ENCODE results near the gene SAMD7.
A peak's percentile ranks its signal among the peaks of the same experiment; 100 is the strongest.

The SAMD7 gene

DNA sequence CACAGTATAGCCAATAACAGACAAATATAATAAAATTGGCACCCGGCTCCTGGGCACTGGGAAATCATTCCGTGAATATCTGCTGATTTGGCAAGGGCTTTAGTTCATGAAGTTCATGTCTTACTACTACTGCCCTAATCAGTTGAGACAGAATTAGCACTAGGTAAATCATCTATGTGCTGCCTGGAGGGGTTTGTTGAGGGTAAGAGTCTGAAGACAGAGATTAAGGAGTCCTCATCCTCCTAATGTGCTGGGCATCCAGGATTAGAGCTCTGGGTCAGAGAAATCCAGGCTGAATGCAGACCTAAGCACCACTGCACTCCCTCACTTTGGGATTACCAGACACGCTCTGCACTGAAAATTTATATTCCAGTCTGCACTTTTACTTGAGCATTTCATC lies 2.0 kb downstream of the SAMD7 start:
- DNase-seq, result no peak

DNA sequence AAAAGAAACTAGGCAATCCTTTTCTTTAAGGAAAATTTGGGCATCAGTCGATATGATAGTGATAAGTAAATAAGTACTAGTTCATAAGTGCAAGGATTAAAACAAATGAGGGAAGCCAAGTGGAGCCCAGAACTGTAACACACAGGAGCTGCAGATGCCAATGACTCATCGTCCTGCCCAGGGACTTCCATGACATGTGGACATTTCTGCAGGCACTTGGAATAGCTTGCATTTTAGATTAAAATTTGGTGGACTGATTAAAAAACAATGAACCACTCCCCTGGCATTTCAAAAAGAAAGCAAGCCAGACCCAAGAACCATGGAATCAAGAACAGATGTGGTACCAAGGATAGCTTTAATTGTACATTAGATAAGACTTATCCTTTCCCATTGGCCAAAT lies 2.9 kb downstream of the SAMD7 start:
- no peak for DNase-seq

DNA sequence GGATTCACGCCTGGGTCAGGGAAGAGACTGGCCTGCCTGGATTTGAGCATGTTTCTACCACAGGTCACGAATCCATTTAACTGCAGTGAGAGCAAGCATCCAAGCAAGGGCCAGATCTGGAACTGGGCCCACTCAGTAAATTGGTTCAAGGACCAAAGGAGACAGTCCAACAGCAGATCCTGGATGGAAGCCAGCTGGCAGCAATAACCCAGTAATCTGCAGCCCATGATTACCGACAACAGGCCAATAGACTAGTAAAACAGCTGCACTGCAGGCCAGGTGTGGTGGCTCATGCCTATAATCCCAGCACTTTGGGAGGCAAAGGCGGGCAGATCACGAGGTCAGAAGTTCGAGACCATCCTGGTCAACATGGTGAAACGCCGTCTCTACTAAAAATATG lies 11.8 kb downstream of the SAMD7 start:
- peak; percentile 78 for DNase-seq

DNA sequence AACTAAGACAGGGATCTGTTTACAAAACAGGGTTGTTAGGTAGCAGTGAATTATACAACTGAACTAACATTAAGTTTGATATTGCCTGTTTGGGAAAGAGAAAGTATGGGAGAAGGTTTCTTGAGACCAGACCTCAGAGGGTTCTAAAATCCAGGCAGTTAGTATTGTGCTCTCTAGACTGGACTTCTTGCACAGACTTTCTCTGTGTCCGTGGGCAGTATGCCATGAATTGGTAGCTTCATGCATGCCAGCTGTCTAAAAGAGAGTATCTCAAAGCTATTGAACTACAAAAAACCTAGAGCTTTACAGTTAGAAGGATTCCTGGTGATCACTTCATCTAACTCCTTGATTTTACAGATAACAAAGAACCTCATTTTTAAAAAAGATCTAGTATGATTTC lies 12.5 kb downstream of the SAMD7 start:
- DNase-seq, result no peak

DNA sequence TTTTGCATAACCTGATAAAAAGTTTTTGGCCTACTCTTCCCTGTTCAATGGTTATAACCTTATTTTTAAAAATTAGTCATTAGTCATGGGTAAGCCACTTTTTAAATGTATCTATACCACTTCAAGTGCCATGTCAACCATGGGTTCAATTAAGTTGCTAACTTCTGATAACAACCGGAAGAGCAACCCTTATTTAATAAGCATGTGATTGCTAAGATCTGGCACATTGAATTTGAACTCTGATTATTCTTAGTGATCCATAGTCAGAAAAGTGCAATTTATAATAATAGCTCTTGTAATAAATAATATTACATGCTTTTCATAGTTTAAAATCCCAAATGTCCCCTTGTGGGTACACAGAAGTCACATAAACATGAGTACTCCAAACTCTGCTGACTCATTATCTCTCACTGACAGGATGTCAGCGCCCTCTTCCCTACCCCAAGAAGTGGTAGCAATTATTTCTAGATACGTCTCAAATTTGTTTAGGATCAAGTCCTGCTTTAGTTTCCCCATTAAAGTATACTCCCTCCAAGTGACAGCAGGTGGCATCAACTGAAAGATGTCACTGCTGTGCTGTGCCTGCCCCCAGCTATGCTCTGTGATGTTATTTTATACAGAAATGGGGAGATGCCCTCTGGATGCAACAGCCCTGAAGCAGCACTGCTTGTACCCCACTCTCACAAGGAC lies 18.6 kb downstream of the SAMD7 start:
- peak; percentile 82 for DNase-seq

DNA sequence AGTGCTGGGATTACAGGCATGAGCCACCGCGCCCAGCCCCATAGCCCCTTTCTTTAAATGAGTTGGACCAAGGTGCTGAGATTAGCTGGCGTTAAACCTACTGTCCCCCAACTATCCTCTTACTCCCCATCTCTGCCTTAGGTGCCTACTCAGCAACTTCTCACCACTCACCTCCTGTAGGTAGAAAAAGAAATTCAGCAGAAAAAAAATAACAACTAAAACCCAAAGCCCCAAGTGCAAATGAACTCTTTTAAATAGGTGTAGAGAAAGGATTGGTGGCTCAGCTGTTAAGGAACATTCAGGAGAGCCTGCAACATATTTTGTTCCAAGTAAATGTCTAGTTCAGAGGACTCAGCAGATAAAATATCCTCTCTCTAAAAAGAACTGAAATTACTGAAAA lies 19.5 kb downstream of the SAMD7 start:
- DNase-seq, result peak; percentile 43

DNA sequence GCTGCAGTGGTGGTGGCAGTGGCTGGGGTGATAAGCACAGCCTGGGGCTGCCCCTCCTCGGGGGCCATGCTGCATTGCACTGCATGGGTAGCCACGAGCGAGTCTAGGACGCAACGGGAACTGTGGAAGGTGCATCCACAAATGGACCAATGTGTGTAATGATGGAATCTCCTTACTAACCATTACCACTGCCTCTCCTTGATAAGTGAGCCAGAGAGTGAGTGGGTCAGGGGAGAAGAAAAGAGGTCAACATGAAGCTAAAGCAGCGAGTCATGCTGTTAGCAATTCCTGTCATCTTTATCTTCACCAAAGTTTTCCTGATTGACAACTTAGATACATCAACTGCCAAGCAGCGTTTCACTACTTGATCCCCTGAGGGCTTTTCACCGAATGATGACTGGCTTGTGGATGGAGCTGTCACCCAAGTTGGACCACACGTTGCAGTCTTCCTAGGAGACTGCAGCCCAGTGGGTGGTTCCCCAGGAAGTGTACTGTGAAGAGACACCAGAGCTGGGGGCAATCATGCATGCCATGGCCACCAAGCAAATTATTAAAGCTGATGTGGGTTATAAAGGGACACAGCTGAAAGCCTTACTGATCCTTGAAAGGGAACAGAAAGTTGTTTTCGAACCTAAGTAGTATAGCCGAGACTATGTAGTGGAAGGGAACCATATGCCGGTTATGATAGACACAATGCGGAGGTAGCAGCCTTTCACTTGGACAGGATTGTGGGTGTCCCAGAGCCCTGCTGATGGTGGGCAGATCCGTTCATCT lies 20.6 kb downstream of the SAMD7 start:
- no peak for DNase-seq

DNA sequence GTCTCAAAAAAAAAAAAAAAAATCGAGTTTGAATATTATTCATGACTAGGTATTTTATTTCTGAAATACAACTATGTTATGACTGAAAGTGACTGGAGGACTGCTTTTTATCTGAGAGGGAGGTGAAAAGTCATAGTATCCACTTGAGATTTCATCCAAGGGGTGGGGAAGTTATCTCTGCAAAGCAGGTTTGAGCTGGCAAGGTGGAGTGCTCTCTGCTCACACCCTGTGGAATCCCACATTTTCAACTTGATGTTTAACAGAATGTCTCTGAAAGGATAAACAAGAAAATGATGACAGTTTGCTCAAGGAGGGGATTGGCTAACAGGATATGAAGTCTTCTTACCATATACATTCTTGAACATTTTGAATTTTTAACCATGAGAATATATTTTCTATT lies 27.9 kb downstream of the SAMD7 start:
- DNase-seq, result peak; percentile 28

DNA sequence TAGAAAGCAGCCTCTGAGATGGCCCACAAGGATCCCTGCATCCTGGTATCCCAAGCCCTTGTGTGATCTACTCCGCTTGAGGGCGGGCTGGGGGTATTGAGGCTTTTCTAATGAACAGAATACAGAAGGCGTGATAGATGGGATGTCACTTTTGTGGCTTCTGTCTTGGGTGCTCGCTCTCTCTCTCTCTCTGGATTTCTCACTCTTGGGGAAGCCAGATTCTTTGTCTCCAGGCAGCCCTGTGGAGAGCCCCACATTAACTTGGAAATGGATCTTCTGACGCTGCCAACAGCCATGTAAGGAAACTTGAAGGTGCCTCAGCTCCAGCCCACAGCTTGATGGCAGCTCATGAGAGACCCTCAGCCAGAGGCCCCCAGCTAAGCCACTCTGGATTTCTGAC lies 28.4 kb downstream of the SAMD7 start:
- DNase-seq, result peak; percentile 59

DNA sequence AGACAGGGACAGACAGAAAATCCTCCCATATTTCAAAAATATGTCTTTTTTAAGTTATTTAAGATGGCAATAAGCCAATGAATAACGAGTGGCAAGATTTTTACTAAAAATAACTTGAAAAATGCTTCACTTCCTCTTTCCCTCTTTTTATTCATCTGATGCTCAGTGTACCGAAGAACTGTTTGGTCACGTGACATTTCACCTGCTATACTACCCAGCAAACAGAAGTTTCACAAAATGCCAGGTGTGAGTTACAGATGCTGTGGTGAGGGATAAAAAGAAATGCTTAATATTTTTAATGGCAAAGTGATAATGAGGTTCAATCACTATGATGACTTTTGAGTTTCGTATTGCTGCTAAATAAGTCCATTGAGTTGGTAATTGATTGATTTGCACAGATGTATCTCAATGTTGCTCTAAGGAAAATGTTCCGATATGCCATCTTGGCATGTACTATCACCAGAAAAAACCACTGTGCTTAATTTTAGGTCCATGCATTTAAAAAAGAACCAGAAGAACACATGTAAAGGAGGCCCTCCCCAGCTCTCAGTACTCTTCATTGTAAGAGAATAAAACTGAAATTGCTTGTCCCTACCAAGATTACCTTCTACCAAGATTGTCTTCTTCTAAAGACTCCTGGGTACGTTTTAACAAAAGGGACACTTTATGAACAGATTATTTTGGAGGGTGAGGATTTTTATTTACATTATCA lies 29.3 kb downstream of the SAMD7 start:
- peak; percentile 98 for DNase-seq

DNA sequence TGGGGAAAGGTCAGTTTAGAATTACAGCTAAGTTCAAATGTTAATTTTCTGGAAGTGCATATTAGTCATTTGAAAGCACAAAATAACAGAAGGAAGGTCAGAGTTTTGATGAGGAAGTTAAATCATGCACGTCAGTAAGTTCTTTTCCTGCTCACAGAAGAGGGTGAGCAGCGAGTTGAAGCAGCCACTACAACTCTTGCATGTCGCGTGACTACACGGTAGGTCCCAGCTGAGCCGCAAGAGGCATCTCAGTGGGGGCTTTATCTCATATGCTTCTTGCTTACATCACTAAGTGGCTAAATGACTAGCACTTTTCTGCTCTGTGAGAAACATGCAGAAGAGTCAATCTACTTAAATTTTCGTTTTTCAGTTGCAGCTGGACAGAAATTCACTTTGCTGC lies 33.9 kb downstream of the SAMD7 start:
- DNase-seq, result peak; percentile 22

DNA sequence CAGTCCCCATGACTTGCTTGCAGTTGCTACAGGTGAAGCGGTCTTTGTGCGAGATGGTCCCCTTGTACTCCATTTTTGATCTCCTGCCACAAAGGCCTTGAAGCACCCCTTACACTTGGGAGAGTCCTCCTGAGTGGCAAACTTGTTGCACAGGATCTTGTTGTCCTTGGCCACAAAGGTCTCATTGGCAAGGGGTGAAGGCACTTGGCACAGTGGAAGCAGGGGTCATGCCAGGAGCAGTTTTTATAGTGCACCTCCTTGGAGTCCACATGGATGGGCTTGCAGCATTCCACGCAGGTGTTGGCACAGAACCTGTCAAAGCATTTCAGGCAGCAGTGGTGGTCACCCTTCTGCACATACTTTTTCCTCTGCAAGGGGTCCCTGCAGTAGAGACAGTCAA lies 35.0 kb downstream of the SAMD7 start:
- DNase-seq, result no peak

DNA sequence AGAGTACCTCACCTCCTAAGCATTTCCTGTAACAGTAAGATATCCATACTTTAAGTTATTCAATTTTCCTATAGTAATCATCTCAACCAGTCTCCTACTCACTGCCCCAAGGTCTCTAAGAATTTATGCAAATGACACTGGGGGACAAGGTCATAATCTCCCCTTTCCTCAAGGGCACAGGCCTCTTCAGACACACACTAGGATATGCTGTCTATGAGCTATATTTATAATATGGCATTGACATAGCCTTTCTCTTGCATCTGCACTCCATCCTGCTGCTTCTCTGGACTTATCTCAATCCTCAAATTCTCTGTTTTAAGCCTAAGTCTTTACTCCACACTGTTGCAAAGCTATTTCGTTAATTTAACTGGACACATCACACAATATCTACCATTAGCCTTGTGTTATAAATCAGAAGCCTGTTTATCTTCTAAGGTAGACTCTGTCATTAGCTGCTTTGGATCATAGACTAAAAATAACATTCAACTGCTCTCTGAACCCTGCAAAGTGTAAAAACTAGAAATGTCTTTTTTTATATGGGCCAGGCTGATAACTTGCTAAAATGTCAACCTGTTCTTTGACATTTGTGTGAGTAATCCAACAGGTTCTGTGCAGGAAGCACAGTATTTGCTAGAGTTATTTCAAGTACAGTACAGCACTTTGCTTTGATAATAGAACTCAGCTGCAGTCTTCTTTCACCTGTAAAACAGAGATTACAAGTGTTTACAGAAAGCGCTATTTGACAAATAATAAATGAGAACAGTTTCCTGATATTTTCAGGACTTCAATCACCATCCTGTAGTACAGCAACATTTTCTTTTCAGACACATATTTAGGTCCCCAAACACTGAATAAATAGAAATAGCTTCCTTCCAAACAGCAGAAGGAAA lies 37.4 kb downstream of the SAMD7 start:
- no peak for DNase-seq

DNA sequence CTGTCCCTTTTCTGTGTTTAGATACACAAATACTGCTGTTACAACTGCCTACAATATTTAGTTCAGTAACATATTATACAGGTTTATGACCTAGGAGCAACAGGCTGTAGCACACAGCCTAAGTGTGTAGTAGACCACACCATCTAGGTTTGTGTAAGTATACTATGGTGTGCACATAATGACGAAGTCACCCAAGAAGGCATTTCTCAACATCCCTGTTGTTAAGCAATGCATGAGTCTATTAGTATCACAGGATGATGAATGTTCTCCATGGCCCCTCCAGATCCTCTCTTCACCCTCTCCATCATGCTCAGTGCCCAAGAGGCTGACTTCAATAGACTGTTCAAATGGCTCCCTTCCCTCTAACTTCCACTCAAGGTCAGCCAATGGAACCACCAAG lies 40.7 kb downstream of the SAMD7 start:
- DNase-seq, result no peak

DNA sequence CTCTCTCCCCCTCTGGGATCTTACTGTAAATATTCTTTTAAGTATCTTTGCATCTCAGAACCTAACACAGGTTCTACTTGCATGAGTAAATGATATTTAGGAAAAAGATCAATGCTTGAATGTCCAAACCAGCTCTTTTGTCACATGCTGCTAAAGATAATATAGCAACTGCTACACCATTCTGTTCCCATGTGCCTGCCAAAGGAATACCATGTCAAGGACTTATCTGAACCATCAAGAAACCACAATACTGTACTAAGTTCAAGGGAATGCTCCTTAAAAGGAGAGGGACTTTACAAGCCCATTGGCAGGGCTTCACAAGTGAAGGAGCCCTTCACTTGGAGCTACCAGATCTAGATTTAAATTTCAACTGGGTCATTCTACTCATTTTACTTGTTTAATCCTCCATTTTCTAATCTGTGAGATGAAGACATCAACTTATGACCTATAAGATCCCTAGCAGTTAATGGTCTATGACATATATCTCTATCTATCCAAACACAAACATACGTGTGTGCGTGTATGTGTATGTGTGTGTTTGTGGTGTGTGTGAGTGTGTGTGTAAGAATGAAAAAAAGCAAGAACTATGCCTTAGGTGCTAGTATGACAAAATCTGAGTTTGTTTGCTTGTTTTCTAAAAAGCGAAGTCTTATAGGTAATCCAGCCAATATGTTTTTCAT lies 42.2 kb downstream of the SAMD7 start:
- DNase-seq, result no peak

DNA sequence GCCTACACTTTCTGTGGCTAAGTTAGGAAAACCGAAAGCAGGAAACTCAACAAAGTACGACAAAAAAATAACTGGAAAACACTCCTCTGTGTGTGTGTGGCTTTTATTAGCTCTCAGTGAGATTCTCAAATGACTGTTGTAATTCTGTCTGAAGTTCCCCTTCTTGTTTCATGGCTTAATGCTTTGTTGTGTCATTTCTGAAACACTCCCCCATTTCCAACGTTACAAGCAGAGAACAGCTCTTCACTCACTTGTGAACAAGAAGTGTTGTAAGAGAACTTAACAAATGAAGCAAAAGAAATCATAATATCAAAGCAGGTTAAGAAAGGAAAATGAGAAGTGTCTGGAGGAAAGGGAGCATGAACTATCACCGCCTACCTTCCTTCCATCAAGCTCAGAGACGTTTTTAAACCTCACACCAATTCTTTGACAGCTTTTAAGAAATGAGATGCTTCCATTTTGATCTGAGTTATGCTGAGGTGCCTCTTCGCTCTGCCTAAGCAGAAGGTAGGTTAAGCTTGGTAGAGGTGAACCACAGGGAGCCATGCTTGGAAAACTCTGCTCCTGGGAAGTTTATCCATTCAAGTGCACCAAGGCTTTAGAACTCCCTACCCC lies 42.9 kb downstream of the SAMD7 start:
- DNase-seq, result no peak

DNA sequence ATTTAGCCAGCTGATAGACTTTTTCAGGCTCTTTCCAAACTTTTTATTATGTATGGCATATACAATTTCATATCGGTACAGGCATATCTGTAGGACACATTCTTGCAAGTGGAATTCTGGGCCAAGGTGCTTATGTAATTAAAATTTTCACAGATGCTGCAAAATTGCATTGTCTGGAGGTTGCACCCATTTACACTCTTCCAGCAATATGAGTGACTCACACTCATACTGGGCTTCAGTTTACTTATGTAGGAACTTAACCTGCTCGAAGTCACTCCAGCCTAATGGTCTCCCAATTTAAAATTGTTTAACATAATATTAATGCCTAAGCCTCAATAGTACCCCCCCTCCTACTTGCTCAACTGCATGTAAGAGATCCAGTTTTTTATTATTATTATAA lies 44.0 kb downstream of the SAMD7 start:
- DNase-seq, result no peak

DNA sequence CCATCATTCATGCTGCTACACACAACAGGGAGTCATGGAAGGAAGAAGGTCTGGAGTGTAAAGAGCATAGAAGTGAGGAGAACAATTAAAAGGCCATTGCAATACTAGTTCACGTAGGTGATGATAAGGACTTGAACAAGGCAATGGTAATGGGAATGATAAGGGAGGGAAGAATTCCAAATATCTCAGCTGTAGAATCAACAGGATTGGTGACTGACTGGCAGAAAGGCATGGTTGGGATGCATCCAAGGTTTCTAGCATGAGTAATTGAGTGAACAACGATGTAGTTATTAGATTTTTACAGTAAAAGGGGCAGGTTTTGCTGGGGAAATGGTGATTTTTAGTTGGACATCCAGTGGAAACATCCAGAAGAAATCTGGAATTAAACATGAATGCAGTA lies 52.8 kb downstream of the SAMD7 start:
- DNase-seq, result no peak

DNA sequence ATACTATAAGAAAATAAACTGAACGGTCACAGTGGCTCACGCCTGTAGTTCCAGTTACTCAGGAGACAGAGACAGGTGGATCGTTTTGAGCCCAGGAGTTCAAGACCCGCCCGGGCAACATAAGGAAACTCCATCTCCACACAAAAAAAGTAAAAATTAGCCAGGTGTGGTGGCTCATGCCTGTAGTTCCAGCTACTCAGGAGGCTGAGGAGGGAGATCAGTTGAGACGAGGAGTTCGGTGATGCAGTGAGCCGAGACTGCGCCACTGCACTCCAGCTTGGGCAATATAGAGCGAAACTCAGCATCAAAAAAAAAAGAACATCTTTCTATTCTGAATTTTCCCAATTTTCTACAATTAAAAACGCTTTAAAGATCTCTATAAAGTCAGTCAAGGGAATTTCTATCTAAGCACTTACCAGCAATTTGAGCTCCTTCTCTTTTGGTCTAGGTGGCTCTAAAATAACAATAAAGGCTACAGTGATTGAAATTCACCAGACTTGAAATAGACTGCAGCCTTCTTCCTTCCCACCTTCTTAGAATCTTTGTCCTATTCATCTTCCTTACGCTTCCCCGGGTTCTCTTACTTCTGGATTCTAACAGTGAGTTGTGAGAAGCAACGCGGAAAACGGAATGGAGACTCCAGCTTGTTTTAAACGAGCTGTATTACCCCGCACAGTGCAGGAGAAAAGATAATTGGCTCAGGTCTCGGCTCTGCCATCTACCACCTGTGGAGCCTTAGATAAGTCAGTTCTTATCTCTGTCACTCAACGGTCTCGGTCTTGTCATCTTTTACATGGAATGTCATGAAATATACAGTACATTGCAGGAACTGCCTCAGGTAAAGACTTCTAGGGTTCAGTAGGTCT lies 54.4 kb downstream of the SAMD7 start:
- no peak for DNase-seq

DNA sequence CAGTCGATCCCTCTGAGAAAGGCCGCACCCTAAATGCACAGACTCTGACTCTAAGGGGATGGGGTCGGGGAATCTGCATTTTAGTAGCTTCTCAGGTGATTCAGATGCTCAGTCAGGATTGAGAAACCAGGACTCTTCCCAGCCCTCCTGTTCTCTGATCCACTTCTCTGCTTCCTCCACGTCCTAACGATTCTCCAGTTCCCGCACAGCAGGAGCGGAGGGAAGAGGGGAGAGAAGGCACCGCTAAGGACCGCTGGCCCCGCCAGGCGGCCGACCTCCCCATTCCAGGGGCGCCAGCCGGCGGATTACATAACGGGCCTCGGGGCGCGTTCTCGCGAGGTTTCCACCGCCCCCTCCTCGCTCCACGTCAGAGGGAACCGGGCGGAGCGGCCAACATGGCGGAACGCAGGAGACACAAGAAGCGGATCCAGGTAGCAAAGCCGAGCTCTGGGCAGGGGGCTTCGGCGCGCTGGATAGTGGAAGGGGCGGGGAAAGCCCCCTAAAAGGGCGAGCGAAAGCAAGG lies 55.1 kb downstream of the SAMD7 start, which contains the start of gene SEC62:
Gene SEC62 (plus strand): TSS at position 380 of the 523 bp plus-strand sequence. CDS start 16 bp downstream, at position 396.
- peak; percentile 99 for DNase-seq
